Measurements from ENCODE around the gene EFS.
A peak's percentile ranks its signal among the peaks of the same experiment; 100 is the strongest.
"Not testable (repeated sequence)": the region's sequence is repeated elsewhere in the genome, so short reads cannot be mapped to it uniquely, and the experiment has no call there.

The EFS gene

DNA sequence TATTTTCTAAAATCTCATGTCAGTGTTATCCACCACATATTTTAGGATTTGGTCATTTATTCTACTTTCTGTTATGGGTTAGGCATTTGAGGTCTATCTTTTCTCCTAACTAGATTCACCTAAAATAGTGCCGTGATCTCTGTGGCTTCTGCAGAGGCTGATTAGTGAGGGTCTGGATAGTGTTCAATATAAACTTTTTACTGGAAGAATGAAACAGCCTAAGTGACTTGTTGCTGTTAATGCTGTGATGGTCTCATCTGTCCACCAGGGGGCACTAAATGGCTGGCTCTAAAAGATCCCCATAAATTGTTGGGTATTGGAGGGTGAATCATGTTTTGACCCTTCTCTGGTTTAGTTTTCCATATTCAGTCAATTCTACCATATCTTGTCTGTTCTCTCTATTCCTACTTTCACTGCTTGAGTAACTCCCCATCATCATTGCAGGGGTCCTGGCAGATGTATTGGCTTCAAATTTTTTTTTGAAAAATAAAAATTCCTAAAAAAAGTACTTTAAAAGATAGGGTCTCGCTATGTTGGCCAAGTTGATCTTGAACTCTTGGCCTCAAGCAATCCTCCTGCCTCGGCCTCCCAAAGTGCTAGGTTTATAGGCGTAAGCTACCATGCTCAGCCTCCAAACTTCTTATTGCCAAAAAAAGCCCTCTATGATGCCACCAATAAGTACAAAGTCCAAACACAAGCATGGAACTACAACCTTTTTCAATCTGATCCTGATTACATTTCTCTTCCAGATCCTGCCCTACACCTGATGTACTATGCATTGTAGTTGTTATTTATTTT lies 36.8 kb downstream of the EFS start:
- peak; percentile 86 for DNase-seq (ENCODE audit: low spot score)

DNA sequence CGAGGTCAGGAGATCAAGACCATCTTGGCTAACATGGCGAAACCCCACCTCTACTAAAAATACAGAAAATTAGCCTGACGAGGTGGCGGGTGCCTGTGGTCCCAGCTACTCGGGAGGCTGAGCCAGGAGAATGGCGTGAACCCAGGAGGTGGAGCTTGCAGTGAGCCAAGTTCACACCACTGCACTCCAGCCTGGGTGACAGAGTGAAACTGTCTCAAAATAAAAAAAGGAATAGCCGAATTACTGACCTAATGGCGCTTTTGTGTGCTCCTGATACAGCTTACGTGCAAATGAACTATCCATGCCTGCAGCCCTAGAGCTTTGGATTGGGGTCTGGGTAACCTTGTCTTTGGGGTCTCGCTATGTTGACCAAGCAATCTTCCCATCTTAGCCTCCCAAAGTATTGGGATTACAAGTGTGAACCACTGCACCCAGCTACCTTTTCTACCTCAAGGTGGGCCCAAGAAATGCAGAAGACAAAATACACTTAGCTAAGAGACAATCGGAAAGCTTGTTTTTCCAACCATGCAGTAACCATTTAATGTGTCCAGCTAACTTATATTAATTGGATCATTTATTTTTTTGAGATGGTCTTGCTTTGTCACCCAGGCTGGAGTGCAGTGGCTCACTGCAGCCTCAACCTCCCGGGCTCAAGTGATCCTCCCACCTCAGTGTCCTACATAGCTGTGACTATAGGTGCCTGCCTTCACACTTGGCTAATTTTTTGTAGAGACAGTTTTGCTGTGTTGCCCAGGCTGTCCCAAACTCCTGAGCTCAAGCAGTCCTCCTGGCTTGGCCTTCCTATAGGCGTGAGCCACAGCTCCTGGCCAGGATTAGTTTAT lies 38.3 kb downstream of the EFS start:
- no peak for DNase-seq (ENCODE audit: low spot score)

DNA sequence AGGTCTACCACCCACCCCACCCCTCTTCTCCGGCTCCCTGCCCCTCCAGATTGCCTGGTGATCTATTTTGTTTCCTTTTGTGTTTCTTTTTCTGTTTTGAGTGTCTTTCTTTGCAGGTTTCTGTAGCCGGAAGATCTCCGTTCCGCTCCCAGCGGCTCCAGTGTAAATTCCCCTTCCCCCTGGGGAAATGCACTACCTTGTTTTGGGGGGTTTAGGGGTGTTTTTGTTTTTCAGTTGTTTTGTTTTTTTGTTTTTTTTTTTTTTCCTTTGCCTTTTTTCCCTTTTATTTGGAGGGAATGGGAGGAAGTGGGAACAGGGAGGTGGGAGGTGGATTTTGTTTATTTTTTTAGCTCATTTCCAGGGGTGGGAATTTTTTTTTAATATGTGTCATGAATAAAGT lies 39.2 kb downstream of the EFS start:
- not testable (repeated sequence) for DNase-seq (ENCODE audit: low spot score)

DNA sequence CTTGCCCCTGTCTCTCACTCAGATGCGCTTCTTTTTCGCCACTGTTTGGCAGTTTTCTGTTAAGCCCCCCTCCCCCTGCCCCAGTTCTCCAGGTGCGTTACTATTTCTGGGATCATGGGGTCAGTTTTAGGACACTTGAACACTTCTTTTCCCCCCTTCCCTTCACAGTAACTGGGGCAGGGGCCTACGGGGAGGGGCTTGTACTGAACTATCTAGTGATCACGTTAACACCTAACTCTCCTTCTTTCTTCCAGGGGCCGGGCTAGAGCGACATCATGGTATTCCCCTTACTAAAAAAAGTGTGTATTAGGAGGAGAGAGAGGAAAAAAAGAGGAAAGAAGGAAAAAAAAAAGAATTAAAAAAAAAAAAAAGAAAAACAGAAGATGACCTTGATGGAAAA lies 40.0 kb downstream of the EFS start:
- DNase-seq (ENCODE audit: low spot score) = no peak

DNA sequence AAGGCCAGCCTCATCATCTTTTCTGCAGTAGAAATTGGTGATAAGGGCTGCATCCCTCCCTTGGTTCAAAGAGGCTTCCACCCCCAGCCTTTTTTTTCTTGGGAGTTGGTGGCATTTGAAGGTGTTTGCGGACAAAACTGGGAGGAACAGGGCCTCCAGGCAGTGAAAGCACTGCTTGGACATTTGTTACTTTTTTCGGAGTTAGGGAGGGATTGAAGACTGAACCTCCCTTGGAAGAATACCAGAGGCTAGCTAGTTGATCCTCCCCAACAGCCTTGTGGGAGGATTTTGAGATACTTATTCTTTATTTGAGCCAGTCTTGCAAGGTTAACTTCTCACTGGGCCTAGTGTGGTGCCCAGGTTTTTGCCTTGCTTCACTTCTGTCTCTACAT lies 40.5 kb downstream of the EFS start:
- DNase-seq (ENCODE audit: low spot score) = no peak

DNA sequence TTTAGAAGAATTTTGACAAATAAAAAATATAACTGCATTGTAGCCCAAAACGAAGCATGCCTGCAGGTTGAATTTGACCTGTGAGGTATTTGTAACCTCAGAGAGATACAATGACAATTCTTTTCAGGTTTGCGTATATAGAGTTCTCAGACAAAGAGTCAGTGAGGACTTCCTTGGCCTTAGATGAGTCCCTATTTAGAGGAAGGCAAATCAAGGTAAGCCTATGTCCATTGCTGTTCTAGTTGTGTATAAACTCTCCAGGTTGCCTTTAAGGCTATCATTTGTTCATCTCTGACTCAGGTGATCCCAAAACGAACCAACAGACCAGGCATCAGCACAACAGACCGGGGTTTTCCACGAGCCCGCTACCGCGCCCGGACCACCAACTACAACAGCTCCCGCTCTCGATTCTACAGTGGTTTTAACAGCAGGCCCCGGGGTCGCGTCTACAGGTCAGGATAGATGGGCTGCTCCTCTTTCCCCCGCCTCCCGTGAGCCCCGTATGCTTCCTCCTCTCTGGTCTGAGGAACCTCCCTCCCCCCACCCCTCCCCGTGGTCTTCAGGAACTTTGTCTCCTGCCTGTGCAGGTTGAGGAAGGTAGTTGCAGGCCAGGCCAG lies 41.0 kb downstream of the EFS start:
- DNase-seq (ENCODE audit: low spot score) = no peak

DNA sequence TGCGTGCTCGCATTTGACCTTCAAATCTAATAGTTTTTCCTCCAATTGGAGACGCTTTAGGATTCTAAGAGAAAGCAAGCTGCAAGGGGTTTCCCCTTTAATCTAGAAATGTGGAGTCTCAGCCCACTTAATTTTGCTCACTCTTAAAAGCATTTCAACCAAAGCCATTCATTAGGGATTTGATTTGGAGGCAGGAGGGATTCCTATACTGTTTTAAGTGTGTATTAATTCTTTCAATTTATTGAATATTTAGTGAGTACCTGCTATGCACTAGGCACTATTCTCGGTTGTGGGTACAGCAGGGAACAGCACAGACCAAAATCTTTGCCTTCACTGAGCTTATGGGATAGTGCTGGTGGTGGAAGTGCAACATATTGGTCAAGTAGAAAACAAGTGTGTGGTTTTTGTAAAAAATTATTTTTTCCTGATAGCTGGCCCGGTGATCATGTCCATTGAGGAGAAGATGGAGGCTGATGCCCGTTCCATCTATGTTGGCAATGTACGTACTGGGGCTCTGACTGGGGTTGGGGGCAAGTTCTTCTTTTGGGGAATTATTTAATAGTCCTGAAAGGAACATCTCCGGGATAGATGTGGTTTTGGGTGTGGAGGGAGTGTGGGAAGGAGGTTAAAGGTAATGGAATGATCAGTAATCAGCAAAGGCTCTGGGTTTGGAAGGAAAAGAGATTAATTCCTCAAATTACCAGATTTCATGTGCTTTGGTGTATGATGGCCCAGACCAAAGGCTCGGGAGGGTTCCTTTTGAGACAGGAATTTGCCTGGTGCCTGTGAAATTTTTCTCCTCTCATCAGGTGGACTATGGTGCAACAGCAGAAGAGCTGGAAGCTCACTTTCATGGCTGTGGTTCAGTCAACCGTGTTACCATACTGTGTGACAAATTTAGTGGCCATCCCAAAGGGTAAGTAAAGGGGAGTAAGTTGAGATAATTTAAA lies 42.1 kb downstream of the EFS start:
- no peak for DNase-seq (ENCODE audit: low spot score)

DNA sequence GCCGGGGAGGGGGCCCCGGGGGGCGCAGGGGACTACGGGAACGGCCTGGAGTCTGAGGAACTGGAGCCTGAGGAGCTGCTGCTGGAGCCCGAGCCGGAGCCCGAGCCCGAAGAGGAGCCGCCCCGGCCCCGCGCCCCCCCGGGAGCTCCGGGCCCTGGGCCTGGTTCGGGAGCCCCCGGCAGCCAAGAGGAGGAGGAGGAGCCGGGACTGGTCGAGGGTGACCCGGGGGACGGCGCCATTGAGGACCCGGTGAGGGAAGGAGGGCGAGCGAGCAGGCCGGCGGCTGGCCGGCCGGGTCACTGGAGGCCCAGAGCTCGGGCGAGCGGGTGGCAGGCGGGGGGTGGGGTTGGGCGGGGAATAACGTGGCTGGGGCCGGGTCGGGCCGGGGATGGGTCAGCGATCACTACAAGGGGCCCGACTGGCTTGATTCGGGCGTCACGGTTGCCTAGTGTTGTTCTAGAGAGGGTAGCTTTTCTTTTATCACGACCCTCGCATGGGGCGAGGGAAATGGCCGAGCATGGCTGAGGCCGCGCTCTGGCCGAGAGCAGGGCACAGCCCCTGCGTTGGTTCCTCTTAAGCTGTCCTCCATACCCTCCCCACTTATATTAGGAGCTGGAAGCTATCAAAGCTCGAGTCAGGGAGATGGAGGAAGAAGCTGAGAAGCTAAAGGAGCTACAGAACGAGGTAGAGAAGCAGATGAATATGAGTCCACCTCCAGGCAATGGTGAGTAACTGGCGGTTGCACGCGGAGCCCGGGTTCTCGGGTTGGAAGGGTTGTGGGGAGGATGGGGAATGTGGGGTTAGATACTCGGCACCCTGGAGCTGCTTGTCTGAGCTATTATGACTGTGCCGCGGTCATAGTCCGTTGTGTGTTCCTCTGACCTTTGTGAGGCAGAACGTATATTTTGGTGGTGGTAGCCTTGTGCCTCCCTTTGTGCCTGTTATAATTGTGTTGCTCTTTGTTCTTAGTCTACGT lies 43.1 kb downstream of the EFS start:
- DNase-seq (ENCODE audit: low spot score) = peak; percentile 54

DNA sequence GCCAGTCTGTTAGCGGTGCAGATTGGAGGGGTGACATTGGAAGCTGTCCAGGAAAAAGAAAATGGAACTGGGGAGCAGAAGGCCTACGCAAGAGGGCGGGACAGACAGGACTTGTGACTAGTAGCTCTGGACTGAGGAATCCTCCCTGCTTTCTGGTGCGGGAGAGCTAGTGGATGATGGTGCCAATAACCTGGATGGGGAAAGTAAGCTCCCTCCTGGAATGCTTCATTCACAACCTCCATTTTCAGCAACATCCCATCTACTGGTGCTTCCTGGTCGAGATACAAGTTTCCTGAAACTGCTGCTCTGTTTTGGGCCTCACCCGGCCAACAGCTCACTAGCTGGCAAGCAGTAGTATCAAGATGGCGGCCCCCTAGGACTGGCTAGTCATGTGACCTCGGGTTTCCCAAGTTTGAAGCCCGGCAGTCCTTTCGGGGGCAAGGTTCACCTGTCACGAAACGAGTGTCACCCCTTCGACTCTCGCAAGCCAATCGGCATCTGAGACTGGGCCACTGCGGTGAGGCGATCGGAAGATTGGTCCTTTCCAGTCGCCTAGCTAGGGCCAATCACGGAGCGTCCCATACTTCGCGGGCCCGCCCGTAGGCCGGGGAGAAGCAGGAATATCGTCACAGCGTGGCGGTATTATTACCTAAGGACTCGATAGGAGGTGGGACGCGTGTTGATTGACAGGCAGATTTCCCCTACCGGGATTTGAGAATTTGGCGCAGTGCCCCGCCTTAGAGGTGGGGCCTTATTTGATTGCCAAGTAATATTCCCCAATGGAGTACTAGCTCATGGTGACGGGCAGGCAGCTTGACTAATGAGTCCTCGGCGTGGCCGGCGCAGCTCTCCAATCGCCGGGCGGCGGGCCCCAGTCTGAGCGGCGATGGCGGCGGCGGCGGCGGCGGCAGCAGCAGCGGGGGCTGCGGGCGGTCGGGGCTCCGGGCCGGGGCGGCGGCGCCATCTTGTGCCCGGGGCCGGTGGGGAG lies 44.1 kb downstream of the EFS start, which contains the start of gene PABPN1:
Gene PABPN1 (plus strand): TSS at position 874 of the 988 bp plus-strand sequence. CDS start 13 bp downstream, at position 887.
- peak; percentile 100 for DNase-seq (ENCODE audit: low spot score)

DNA sequence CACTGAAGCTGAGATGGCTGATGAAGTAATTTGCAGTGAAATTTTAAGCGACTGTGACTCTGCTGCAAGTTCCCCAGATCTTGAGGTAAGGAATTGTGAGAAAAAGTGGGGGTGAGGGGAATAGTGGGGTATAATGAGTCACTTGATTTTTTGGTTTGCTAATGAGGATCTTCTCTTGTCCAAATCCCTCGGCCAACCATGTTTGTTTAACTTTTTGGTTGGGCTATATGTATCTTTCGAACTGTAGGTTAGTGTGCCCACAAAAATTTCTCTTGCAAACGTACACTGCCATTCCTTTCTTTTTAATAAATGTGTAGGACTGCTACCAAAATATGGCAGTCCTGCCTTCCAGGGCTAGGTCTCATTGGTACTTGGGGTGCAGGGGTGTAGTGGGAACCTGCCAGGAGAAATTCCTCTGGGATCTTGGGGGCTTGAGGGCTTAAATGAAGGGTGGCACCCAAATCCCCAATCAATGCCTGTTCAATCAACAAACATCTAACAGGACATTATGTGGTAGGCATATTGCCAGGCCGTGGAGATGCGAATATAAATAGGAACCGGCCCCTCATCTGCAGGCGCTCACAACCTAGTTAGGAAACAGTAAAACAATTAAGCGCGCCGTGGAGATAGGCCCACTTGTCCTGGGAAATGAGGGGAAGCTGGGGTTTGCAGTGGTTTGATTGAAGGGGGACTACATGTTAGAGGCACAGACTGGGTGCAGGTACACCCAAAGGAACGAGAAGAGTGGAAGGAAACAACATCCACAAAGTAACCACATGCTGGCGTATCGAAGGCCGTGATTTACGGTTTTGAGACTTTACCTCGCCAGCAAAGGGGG lies 45.0 kb downstream of the EFS start:
- DNase-seq (ENCODE audit: low spot score) = no peak

DNA sequence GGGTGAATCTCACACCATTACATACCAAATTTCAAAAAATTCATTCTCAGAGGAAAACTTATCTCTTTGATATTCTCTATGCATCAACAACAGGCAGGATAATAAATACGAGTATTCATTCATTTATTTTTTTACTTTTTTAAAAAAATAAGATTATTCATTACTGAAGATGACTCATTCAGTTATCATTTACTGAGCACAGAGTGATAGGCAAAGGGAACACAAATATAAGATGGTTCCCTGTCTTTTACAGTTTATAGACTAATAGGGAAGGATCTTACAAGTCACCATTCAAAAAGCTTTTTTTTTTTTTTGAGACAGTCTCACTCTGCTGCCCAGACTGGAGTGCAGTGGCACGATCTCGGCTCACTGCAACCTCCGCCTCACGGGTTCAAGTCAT lies 48.7 kb downstream of the EFS start:
- no peak for DNase-seq (ENCODE audit: low spot score)

DNA sequence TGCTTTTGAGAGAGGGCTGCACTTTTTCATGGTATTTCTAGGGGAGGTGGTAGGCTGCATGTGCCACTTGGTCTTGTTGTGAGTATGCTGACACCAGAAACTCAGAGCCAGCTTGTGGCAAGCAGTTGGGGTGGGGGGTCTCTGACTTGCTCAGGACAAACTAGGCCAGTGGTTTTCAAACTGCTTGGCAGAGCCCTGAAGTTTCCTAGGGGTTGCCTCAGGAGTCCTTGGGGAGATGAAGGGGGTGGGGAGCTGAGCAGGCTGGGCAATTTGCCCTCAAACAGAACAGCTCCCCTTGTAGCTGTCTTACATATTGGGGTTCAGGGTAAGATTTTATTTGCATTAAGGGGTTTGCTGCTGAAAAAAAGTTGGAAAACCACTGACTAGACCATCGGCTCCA lies 54.4 kb downstream of the EFS start:
- DNase-seq (ENCODE audit: low spot score) = no peak

DNA sequence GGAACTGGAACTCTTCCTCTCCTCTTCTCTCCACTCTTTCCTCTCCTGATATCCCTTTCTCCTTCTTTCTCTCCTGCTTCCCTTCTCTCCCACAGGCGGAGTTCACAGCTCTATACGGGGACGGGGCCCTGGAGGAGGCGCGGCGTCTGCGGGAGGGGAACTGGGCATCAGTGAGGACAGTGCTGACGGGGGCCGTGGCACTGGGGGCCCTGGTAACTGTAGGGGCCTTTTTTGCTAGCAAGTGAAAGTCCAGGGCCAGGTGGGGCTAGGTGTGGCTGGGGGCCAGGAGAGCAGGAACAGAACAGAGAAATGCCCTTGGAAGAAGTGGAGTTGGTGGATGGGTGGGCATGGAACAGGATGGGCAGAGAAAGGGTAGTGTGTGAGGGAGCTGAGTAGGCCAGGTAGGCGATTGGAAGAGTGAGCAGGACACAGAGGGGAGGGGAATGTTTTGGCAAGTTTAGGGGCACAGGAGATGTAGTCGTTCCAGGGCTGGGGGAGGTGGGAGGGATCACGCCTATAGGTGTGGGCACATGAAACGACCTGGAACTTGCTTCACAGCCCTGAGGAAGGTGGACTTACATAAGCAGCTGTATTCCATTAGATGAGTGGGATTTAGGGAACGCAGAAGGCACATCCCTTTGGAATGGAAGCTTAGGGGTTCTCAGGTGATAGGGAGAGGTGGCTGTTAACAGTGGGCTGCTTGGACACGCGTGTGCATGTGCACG lies 56.1 kb downstream of the EFS start:
- DNase-seq (ENCODE audit: low spot score) = no peak

DNA sequence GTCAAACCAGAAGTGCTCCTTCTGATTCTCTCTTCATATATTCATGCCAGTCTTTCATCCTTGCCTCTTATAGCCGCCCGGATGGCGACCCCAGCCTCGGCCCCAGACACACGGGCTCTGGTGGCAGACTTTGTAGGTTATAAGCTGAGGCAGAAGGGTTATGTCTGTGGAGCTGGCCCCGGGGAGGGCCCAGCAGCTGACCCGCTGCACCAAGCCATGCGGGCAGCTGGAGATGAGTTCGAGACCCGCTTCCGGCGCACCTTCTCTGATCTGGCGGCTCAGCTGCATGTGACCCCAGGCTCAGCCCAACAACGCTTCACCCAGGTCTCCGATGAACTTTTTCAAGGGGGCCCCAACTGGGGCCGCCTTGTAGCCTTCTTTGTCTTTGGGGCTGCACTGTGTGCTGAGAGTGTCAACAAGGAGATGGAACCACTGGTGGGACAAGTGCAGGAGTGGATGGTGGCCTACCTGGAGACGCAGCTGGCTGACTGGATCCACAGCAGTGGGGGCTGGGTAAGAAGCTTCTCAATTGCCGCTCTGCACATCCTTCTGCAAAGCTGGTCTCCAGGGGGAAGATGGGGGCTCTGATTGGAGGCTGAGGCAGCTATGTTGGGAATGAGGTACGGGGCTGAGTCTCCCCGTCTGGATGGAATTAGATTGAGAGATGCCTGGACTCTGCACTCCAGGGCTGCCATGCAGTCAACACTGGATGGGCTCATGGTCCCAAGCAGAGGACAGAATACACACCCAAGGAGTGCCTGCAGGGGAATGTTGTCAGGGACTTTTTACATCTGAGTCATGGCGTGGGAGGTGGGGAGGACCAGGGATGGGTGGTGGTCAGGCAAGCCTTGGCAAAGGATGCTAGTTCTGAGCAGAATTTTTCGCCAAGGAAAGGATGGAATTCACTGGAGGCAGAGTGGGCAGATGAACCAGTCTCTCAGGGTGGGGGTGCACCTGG lies 57.0 kb downstream of the EFS start:
- no peak for DNase-seq (ENCODE audit: low spot score)

DNA sequence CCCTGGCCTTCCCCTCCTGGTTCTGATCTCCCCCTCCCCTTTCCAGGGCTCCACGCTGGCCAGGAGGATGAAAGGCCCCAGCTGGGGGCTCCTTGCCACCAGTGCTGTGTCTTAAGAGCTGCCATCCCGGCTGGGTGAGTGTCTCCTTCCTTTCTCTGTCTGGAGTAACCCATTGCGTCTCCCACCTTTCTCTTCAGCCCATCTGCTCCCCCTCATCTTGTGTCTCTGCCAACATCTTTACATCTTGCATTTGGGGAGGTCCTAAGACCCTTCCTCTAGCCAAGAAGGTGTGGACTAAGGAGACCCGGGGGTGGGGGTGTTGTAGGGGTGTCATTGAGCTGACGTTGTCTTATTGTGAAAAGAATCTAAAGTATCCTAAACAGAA lies 57.8 kb downstream of the EFS start:
- no peak for DNase-seq (ENCODE audit: low spot score)

DNA sequence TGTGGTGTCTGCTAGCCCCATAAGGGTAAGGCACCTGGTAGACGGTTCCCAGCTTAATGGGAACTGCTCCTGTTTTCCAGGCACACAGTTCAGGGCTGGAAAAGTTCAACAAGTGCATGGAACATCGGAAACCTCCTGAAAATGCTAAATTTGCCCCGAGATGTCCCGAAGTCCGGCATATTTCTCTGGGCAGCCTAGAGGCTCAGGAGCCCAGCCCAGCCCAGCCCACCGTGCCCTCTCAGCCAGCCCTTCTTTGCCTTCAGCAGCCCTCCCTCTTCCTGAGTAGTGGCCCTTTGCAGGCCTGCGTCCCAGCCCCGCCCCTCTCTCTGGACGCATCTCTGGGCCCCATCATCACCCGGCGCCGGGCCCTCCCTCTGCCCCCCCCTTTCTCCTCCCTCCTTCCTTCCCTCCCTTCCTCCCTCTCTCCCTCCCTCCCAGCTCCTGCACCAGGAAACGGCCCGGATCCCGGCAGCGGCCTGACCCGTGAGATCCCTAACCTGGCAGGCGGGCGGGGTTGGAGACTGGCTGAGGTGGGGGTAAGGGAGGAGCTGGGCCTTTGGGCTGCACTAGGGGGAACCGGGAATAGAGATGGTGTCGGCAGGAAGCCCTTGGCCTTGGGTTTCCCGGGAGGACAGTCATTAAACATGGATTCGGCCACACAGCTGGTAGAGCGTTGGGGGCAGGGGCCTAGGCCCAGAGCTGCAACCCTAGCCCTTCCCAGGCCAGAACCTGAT lies 58.4 kb downstream of the EFS start, which contains the start of gene BCL2L2:
Gene BCL2L2 (plus strand): TSS at position 422 of the 734 bp plus-strand sequence. CDS start 935 bp downstream, outside the sequence.
- peak; percentile 73 for DNase-seq (ENCODE audit: low spot score)

Data from hematopoietic multipotent progenitor cell treated with erythropoietin and hydrocortisone succinate and interleukin-3 and kit ligand, for 17 days (in vitro differentiated cells).